ENCODE data around the gene GOLPH3. TPM values are rescaled to one million over a fixed set of nuclear protein-coding genes. Genes with fewer than 3 reads are reported as not detected.
"Not testable (repeated sequence)": the region's sequence is repeated elsewhere in the genome, so short reads cannot be mapped to it uniquely, and the experiment has no call there.

The GOLPH3 gene
- polyA plus RNA-seq (2012; ENCODE audit: insufficient read depth, insufficient read length) = 36.4 TPM

DNA sequence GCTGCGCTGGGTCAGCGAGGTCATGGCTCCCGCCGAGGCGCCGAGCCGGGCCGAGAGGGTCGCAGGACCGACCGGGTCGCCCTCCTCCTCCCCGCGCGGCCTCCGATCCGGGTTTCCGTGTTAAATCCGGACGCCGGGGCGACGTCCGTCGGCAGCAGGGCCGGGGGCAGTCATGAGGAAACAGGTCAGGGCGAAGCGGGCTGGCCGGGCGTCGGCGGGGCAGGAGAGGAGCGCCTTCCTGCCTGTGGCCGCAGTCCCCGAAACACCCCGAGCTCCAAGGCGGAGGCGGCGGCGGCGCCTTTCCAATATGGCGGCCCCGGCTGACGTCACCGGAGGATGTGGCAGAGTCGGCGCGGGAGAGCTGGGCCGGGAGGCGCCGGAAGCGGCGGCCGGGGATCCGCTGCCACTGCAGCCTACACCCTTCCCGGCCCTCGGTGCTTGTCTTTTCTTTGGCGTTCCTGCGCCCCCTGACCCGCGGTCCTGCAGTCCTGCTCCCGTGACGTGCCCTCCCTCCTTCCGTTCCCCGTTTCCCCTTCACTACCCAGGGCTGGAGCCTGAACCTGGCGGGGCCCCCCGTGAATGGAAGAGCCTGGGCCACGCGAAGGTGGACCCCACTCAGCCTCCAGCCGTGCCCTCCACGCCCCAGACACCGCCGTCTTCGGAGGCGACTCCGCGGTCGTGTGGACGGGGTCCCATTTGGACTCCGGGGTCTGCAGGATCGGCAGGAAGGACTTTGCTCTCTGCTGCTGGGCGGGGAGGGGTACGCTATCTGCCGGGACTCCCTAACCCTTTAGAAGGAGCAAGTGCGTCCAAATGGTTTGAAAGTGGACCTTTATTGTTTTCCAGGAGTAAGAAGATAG, at the start of gene GOLPH3:
GOLPH3 (minus strand) TSS at position 309 of the 860 bp plus-strand sequence; CDS start at position 24, 285 bp downstream.
- DNase-seq (ENCODE audit: low read depth, low spot score) = peak; percentile 70

DNA sequence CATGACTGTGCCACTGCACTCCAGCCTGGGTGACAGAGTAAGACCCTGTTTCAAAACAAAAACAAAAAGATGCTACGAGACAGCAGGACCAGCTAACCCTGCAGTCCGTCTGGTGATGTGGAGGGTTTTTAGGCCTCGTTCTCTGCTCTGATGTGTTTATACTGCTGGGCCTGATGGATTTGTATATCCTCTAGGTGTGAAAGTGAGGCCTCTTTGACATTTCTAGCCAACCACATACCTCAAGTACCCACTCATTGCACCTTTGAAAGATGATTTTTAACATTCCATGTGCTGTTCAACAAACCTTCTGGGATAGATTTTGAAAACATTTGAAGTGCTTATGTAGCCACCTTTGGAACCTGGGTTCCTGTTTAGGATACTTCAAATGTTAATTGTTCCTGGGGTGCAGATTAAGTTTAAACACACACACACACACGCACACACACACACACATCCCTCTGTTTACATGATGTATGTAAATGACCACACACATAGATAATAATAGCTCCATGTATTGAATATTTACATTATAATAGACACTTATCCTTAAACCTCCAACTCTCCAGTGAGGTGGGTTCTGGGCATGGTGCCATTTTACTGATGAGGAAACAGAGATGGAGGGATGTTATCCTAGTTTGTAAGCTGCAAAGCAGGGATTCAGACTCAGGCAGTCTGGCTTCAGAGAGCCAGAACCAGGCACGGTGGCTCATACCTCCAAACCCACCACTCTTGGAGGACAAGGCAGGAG, 48.8 kb upstream of the GOLPH3 start:
- no peak for DNase-seq (ENCODE audit: low read depth, low spot score)

More for the DNA sequence above, at the start of gene GOLPH3:
- H3K4me3 ChIP-seq (ENCODE audit: low read length) = peak within 1 kb of the TSS; percentile 84

GRCh38 chr5:32217886-32218396, 43.8 kb upstream of the GOLPH3 start:
- DNase-seq (ENCODE audit: low read depth, low spot score) = peak; percentile 35

More for the DNA sequence above, 48.8 kb upstream of the GOLPH3 start:
- no peak overlapping the region for H3K4me3 ChIP-seq (ENCODE audit: low read length)

DNA sequence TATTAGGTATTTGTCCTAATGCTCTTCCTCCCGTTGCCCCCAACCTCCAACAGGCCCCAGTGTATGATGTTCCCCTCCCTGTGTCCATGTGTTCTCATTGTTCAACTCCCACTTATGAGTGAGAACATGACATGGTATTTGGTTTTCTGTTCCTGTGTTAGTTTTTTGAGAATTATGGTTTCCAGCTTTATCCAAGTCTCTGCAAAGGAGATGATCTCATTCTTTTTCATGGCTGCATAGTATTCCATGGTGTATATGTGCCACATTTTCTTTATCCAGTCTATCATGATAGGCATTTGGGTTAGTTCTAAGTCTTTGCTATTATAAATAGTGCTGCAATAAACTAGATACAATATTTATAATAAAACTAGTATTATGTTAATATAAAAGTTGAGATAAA, 40.2 kb upstream of the GOLPH3 start:
- not testable (repeated sequence) for DNase-seq (ENCODE audit: low read depth, low spot score); H3K4me3 ChIP-seq (ENCODE audit: low read length)

More at GRCh38 chr5:32217886-32218396, 43.8 kb upstream of the GOLPH3 start:
- H3K4me3 ChIP-seq (ENCODE audit: low read length) = no peak overlapping the region

- no peak overlapping the region for H3K4me3 ChIP-seq (ENCODE audit: low read length)
- no peak for DNase-seq (ENCODE audit: low read depth, low spot score)
Observed at GRCh38 chr5:32210151-32210550, 36.0 kb upstream of the GOLPH3 start.

DNA sequence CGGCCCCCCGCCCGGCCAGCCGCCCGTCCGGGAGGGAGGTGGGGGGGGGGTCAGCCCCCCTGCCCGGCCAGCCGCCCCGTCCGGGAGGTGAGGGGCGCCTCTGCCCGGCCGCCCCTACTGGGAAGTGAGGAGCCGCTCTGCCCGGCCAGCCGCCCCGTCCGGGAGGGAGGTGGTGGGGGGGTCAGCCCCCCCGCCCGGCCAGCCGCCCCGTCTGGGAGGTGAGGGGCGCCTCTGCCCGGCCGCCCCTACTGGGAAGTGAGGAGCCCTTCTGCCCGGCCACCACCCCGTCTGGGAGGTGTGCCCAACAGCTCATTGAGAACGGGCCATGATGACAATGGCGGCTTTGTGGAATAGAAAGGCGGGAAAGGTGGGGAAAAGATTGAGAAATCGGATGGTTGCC, 34.7 kb upstream of the GOLPH3 start:
- H3K4me3 ChIP-seq (ENCODE audit: low read length); DNase-seq (ENCODE audit: low read depth, low spot score): not testable (repeated sequence)

- no peak overlapping the region for H3K4me3 ChIP-seq (ENCODE audit: low read length)
- no peak for DNase-seq (ENCODE audit: low read depth, low spot score)
Observed at GRCh38 chr5:32207355-32207634, 33.2 kb upstream of the GOLPH3 start.

DNA sequence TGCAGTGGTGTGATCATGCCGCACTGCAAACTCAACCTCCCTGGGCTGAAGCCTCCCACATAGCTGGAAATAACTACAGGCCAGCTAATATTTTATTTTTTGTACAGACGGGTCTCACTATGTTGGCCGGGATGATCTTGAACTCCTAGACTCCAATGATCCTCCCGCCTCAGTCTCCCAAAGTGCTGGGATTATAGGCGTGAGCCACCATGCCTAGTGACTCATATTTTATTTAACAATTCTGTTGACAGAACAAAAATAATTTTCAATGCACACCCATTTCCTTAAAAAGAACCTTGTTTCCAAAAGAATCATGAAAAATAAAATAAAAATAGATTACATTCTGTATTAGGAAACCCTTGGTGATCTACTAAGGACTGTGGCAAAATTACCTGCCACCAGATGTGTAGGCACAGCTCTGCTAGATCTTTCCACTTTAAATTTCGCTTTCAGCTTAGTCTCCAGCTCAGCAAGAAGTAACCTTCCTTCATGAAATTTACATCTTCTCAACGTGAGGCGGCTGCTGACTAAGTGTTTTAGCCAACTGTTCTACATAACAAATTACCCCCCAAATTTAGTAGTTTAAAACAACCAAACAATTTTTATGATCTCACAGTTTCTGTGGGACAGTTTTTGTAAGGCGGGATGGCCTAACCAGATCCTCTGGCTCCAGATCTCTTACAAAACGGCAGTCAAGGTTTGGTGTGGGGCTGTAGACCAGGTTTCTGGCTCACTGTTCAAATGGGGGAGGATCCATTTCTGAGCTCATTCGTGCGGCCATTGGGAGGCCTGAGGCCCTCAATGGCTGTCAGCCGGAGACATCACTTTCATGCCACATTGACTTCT, 32.6 kb upstream of the GOLPH3 start:
- no peak for DNase-seq (ENCODE audit: low read depth, low spot score)
- H3K4me3 ChIP-seq (ENCODE audit: low read length) = no peak overlapping the region

DNA sequence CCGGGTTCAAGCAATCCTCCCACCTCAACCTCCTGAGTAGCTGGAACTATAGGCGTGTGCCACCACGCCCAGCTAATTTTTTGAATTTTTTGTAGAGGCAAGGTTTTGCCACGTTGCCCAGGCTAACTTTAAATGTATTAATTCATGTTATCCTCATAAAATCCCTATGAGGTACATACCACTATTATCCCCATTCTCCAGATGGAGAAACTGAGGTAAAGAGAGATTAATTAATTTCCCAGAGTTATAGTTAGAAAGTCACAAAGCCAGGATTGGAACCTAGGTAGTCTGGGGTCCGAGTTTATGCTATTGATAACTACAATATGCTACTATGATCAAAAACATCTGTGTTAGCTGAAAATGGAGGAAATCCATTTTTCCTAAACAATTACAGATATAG, 31.9 kb upstream of the GOLPH3 start:
- DNase-seq (ENCODE audit: low read depth, low spot score) = no peak
- H3K4me3 ChIP-seq (ENCODE audit: low read length) = no peak overlapping the region

DNA sequence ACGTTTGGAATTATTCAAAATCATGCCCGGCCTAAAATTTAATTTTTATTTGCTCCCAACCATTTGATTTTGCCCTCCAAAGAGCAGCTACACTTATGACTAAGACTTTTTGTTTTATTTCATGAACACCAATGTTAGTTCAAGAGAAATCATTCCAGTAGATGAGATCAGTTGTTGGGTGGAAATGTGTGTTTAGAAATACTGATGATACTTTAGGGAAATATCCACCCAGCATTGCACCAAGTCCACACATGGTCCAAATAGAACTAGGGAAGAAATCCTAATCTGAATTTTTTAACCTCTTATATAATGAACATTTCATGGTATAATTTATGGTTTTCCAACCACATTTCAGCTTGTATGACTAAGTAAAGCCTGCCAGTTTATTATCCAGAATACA, 28.3 kb upstream of the GOLPH3 start:
- DNase-seq (ENCODE audit: low read depth, low spot score) = no peak
- no peak overlapping the region for H3K4me3 ChIP-seq (ENCODE audit: low read length)

DNA sequence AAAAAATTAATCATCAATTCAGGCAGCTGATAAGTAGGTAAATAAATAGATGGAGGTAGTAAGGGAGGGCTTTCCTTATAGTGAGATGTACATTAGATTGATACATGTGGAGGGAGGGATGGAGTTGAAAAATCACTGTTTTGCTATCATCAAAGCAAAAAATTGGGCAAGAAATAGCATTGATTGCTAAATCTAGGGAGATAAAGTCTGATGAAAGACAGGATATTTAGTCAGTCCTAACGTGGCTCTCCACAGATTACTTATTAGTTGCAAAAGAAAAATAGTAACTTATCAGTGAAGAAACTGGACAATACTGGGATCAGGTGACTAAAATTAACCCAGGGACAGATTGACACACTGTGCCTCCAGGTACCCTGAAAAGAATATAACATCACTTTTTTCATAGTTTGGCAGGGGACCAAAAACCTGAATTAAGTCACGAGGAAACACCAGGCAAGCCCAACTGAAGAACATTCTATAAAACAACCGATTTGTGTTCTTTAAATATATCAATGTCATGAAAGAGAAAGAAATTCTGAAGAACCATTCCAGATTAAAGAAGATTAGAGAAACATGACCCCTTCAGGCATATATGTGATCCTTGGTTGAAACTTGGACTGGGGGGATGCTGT, 27.1 kb upstream of the GOLPH3 start:
- no peak for DNase-seq (ENCODE audit: low read depth, low spot score)
- no peak overlapping the region for H3K4me3 ChIP-seq (ENCODE audit: low read length)

- H3K4me3 ChIP-seq (ENCODE audit: low read length) = no peak overlapping the region
- no peak for DNase-seq (ENCODE audit: low read depth, low spot score)
Observed at GRCh38 chr5:32197032-32197431, 22.9 kb upstream of the GOLPH3 start.

DNA sequence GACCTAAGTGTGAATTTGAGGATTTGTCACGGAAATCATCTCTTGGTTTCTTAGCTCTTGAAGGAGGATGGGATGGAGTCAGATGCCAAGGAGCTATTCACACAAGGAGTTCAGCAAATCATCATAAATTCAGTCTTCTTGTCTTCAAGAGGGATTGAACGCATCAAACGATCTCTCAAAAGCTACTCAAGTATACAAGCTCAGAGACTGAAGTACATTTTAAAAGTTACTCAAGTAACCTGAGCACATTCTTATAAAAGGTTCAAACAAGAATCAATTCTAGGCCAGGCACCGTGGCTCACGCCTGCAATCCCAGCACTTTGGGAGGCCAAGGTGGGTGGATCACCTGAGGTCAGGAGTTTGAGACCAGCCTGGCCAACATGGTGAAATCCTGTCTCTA, 21.1 kb upstream of the GOLPH3 start:
- no peak for DNase-seq (ENCODE audit: low read depth, low spot score)
- H3K4me3 ChIP-seq (ENCODE audit: low read length) = no peak overlapping the region

GRCh38 chr5:32193591-32193990, 19.5 kb upstream of the GOLPH3 start:
- DNase-seq (ENCODE audit: low read depth, low spot score) = no peak

DNA sequence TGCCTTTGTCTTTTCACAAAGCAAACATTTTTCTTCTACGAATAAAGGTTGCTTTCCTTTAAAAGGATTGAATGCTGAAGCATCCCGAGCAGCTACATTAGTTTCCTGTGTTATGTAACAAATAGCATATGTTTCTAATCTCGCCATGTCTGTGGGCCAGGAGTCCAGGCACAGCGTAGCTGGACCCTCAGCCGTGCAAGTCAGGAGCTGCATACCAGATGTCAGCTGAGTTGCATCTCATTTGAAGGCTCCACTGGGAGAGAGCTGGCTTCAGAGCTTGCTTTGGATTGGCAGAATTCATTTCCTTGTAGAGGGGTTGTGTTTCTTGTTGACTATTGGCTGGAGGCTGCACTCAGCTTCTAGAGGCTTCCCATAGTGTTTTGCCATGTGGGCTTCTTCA, 16.0 kb upstream of the GOLPH3 start:
- H3K4me3 ChIP-seq (ENCODE audit: low read length) = no peak overlapping the region
- no peak for DNase-seq (ENCODE audit: low read depth, low spot score)

More at GRCh38 chr5:32193591-32193990, 19.5 kb upstream of the GOLPH3 start:
- no peak overlapping the region for H3K4me3 ChIP-seq (ENCODE audit: low read length)

GRCh38 chr5:32187675-32188074, 13.6 kb upstream of the GOLPH3 start:
- H3K4me3 ChIP-seq (ENCODE audit: low read length) = no peak overlapping the region
- DNase-seq (ENCODE audit: low read depth, low spot score) = no peak

GRCh38 chr5:32182463-32183063, 8.4 kb upstream of the GOLPH3 start:
- no peak overlapping the region for H3K4me3 ChIP-seq (ENCODE audit: low read length)
- no peak for DNase-seq (ENCODE audit: low read depth, low spot score)

GRCh38 chr5:32173267-32174010, 680 bp downstream of the GOLPH3 start:
- DNase-seq (ENCODE audit: low read depth, low spot score) = no peak
- peak overlapping the region; percentile 84 for H3K4me3 ChIP-seq (ENCODE audit: low read length)

Data from Jurkat, Clone E6-1 (cell line).